ENCODE measurements around the gene WDR45. TPM values are rescaled to one million over a fixed set of nuclear protein-coding genes. Genes with fewer than 3 reads are reported as not detected.

The WDR45 gene
- total RNA-seq, 1 donor from 2014 or later = 42.1 TPM

- Histone ChIP-seq H3K36me3 (ENCODE audit: control insufficient read depth, insufficient read depth, low read length) (peaks cover 14% of the 10 kb centered on the region), H3K4me3 (ENCODE audit: low read depth, low read length) (no peak overlapping the region), H3K27me3 (ENCODE audit: control insufficient read depth, insufficient read depth, low read length) (no peaks in the 10 kb centered on the region)
- no peak for TF ChIP-seq CTCF (IDR thresholded peaks at IDR 0.05; ENCODE audit: insufficient read depth, low read length, severe bottlenecking)
- FAIRE-seq (no peak), DNase-seq (ENCODE audit: low read depth) (peak; percentile 72)
These were observed 49.8 kb downstream of the WDR45 start for GRCh38 chrX:49029876-49030275.

Other genes with a start within 250 kb of the WDR45 start
- 0.26 and 0.51 TPM in 2 replicates for gene PCSK1N, start 244.3 kb downstream of the WDR45 start, total RNA-seq
- 28.2 and 35.2 TPM in 2 replicates for gene TIMM17B, start 182.1 kb downstream of the WDR45 start, total RNA-seq
- gene PQBP1, start 182.0 kb downstream of the WDR45 start, total RNA-seq = 101 and 108 TPM in 2 replicates
- 19.3 and 21.9 TPM in 2 replicates for gene SLC35A2, start 168.2 kb downstream of the WDR45 start, total RNA-seq
- gene PIM2, start 160.9 kb downstream of the WDR45 start, total RNA-seq = 3.2 and 6.8 TPM in 2 replicates
- 18.4 and 23.0 TPM in 2 replicates for gene OTUD5, start 122.3 kb downstream of the WDR45 start, total RNA-seq
- gene KCND1, start 108.0 kb downstream of the WDR45 start, total RNA-seq = 0.26 and 0.64 TPM in 2 replicates
- 24.5 and 35.8 TPM in 2 replicates for gene GRIPAP1, start 77.6 kb downstream of the WDR45 start, total RNA-seq
- gene TFE3, start 36.5 kb downstream of the WDR45 start, total RNA-seq = 8.7 and 14.8 TPM in 2 replicates
- gene CCDC120, start 20.9 kb downstream of the WDR45 start, total RNA-seq = 1.1 and 2.2 TPM in 2 replicates
- 1.7 and 2.6 TPM in 2 replicates for gene PRAF2, start 5.9 kb downstream of the WDR45 start, total RNA-seq
- 22.6 and 31.4 TPM in 2 replicates for gene GPKOW, start 43.8 kb upstream of the WDR45 start, total RNA-seq
- gene MAGIX, start 82.9 kb upstream of the WDR45 start, total RNA-seq = 3.7 and 4.6 TPM in 2 replicates
- 16.8 and 20.4 TPM in 2 replicates for gene PLP2, start 92.0 kb upstream of the WDR45 start, total RNA-seq
- 12.1 and 13.4 TPM in 2 replicates for gene PRICKLE3, start 106.5 kb upstream of the WDR45 start, total RNA-seq
- under 0.01 TPM in 2 replicates for gene SYP, start 120.3 kb upstream of the WDR45 start, total RNA-seq
- under 0.01 TPM in 2 replicates for gene CACNA1F, start 153.5 kb upstream of the WDR45 start, total RNA-seq
- 8.2 and 10.6 TPM in 2 replicates for gene CCDC22, start 155.6 kb upstream of the WDR45 start, total RNA-seq
- gene FOXP3, start 184.8 kb upstream of the WDR45 start, total RNA-seq = not detected in 2 replicates
- 1.8 and 2.9 TPM in 2 replicates for gene PPP1R3F, start 189.9 kb upstream of the WDR45 start, total RNA-seq
- not detected in 2 replicates for gene GAGE10, start 223.8 kb upstream of the WDR45 start, total RNA-seq
- gene GAGE12J, start 242.2 kb upstream of the WDR45 start, total RNA-seq = not detected in 2 replicates